Hindlimb muscle (tissue), 1 donor: Measurements from ENCODE around the gene SLC35B2. TPM values are rescaled to one million over a fixed set of nuclear protein-coding genes. Genes with fewer than 3 reads are reported as not detected.
"Not testable (repeated sequence)": the region's sequence is repeated elsewhere in the genome, so short reads cannot be mapped to it uniquely, and the experiment has no call there.

Experiments
- DNase-seq: peaks from one replicate; pipeline ENCODE4 v3.0.0-alpha.2; 2013
- polyA plus RNA-seq: library from polyadenylated mRNA; unstranded; fragments of 120-200 nt; gene quantifications from one replicate; pipeline ENCODE4 v1.2.1, GENCODE V29; 2013; ENCODE audit not compliant: insufficient read length

The SLC35B2 gene
- polyA plus RNA-seq, 1 donor = 29.5 TPM

- peak; percentile 74 for DNase-seq
Observed at GRCh38 chr6:44234101-44235025, 23.0 kb downstream of the SLC35B2 start.

DNA sequence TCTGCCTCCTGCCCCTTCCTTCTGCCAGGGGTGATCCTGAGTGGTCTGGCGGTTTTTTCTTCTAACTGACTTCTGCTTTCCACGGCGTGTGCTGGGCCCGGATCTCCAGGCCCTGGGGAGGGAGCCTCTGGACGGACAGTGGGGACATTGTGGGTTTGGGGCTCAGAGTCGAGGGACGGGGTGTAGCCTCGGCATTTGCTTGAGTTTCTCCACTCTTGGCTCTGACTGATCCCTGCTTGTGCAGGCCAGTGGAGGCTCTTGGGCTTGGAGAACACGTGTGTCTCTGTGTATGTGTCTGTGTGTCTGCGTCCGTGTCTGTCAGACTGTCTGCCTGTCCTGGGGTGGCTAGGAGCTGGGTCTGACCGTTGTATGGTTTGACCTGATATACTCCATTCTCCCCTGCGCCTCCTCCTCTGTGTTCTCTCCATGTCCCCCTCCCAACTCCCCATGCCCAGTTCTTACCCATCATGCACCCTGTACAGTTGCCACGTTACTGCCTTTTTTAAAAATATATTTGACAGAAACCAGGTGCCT is 23.7 kb downstream of the SLC35B2 start:
- DNase-seq = no peak

DNA sequence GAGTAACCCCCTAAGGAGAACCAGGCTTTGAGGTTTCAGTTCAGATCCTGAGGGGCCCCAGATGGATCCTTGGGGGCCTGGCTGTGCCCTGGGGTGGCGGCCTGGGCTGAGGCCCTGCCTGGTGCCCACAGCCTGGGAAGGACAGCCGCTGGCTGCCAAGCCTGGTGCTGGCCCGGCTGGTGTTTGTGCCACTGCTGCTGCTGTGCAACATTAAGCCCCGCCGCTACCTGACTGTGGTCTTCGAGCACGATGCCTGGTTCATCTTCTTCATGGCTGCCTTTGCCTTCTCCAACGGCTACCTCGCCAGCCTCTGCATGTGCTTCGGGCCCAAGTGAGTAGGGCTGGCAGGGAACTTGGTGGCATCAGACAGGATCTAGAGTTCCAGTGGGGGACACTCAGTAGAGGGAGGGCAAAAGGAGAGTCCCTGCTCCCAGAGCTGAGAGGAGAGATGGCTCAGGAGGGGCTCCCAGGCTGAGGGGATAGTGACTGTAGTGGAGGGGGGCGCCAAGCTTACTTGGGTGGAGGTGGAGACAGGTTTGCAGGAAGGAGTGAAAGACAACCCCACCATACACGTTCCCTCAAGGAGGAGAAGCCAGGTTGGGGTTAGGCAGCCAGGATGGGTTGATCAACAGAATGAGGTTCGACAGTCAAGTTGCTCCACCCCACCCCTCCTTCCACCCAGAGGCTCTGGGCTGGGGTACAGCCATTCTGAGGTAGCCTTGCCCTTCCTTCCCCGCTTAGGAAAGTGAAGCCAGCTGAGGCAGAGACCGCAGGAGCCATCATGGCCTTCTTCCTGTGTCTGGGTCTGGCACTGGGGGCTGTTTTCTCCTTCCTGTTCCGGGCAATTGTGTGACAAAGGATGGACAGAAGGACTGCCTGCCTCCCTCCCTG is 24.4 kb downstream of the SLC35B2 start:
- DNase-seq = no peak

DNA sequence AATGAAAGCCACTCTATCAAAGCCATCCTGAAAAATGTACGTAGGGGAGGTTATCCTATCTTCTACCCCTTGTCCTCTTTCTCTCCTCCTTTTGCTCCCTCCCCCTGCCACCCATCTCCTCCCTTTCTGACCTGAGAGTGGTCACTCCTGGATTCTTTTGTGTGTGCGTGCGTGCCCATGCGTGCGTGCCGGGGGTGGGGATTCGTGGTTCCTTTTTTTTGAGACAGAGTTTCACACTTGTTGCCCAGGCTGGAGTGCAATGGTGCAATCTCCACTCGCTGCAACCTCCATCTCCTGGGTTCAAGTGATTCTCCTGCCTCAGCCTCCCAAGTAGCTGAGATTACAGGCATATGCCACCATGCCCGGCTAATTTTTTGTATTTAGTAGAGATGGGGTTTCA is 25.9 kb downstream of the SLC35B2 start:
- DNase-seq = not testable (repeated sequence)

- no peak for DNase-seq
Observed at GRCh38 chr6:44230034-44230675, 27.2 kb downstream of the SLC35B2 start.

DNA sequence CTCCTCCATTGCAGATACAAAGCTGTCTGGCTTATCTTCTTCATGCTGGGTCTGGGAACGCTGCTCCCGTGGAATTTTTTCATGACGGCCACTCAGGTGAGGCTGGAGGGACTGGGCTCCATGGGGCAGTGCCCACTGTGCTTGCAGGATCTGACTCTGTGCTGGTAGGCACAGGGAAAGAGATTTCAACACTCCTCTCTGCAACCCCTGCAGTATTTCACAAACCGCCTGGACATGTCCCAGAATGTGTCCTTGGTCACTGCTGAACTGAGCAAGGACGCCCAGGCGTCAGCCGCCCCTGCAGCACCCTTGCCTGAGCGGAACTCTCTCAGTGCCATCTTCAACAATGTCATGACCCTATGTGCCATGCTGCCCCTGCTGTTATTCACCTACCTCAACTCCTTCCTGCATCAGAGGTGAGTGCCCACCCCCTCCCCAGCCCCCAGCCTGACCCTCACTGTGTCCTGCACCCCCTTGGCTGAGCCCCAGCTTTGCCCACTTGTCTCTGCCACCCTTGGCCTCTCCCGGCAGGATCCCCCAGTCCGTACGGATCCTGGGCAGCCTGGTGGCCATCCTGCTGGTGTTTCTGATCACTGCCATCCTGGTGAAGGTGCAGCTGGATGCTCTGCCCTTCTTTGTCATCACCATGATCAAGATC is 27.8 kb downstream of the SLC35B2 start:
- no peak for DNase-seq

GRCh38 chr6:44228836-44229235 is 28.5 kb downstream of the SLC35B2 start:
- DNase-seq = no peak

GRCh38 chr6:44228433-44228832 is 28.9 kb downstream of the SLC35B2 start:
- no peak for DNase-seq

DNA sequence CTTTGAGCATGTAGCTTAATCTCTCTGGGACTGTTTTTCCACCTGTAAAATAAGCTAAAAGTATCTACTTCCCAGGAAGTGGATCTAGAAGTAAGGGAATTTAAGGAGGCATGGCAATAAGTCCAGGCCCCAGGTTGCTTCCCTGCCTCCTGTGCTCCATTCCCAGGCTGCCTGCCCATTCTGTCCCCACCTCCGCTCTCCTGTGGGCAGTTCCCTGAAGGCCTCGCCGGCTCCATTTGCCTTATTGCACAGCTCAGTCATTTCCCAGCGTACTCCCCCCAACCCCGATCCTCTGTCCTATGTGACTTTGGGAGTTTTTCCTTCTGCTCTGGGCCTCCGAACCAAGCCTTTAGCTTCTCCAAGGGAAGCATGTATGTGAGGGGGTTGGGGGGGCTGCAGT is 29.3 kb downstream of the SLC35B2 start:
- DNase-seq = no peak

- no peak for DNase-seq
Observed at GRCh38 chr6:44227148-44227793, 30.1 kb downstream of the SLC35B2 start.

GRCh38 chr6:44226368-44227147 is 30.8 kb downstream of the SLC35B2 start:
- DNase-seq = no peak

DNA sequence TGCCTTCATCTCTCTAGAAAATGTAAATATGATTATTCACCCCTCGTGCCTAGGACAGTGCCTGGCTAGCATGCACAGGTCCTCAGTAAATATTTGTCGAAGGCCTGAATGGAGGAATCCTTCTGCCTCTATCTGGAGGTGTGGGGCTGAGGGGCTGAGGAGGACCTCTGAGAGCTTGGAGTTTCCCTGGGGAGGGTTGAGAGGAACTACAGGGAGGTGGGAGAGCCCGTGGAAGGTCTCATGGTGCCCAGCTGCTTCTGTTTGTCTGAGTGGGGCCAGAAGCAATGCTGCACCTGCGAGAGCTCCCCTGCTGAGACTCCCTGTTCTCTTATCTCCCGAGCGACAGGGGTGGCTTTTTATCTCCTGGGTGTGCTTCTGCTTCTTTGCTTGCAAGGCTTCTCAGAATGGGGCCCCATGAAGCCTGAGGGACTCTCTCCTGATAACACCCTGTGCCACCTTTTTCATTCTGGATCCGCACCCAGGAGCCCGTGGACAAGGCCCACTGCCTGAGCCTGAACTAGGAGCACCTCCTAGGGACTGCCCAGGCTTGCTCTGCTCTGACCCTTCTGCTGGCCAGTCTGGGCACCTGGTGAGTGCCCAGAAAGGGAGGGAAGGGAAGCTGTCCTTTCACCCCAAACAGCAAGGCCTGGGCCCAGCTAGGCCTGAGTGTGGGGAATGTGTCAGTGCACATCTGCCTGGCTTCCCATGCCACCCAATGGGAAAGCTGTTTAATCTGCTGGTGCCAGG is 31.6 kb downstream of the SLC35B2 start:
- DNase-seq = no peak

DNA sequence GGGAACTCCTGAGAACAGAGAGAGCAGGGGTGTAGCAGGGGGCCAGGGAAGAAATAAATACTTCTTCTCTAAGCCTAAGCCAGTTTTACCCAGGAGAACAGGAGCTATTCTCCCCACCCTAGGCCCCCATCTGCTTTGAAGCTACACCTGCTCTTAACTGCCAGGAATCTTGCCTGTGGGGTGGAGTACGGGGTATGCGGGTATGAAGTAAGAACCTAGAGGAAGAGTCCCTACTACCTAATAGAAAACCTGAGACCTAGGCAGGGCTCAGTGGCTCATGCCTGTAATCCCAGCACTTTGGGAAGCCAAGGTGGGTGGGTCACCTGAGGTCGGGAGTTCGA is 32.4 kb downstream of the SLC35B2 start:
- no peak for DNase-seq

GRCh38 chr6:44224029-44224964 is 33.0 kb downstream of the SLC35B2 start:
- no peak for DNase-seq

DNA sequence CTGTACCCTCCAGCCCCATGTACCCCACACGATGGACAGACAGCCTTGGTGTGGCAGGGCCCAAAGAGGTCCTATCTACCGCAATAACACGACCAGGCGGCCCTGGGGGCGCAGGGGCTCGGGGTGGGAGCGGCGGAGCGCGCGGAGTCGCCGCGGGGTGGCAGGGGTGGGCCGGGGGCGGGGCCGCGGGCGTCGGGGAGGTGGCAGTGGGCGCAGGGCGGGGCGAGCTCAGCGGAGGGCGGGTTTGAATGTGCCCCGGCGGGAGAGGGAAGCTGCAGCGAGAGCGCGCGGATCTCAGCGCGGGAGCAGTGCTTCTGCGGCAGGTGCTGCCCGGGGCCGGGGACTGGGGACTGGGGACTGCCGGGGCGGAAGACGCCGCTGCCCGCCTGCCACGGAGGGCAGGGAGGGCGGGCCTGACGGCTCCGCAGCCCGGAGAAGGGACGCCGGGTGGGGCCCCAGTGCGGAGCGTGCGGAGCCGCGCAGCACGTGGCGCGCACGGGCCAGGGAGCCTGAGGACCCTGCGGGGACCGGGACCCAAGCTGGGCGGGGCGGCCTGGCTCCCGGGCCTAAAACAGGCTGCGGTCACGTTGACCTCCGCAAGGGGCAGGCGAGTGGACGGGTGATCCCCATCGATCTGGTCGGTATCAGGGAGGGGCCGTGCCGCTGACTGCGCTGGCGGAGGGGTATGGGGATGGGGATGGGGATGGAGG is 33.9 kb downstream of the SLC35B2 start, which contains the start of gene SLC29A1:
Gene SLC29A1, plus strand, starts transcription at position 277 of the 710 bp plus-strand sequence. CDS start 3,719 bp downstream, outside the sequence.
- peak; percentile 72 for DNase-seq

DNA sequence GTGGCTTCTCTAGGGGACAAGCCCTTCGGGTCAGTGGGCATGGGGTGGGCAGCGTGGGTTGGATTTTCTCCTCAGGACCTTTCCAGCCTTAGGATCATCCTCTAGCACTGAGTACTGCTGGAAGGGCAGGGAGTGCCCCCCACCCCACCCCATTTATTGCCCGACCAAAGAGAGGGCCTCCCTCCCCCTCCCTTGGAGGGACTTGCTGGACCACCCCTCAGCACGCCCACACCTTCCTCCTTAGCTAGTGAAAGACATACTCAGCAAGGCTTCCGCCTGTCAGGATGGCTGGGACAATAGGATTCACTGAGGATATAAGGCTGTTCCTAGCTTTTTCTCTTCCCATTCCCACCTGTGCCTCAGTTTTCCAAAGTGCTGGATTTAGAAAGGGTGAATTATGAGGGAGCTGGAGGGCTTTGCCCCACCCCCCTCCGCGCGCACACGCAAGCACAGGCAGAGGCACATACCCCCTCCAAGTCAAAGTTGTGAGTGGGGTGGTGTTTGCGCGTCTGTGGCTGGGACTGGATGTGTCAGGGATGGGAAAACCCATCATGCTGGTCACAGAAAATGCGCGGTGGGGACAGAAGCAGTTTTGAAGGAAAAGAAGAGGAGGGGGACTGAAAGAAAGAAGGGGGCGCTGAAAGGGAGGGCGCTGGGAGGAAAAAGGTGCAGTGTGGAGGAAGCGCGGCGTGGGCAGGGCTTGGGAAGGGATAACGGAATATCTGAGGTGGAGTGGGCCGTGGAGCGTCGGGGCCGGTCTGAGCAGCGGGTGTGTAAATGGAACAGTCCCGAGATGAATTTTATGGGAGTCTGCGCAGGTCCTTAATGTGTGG is 34.6 kb downstream of the SLC35B2 start:
- no peak for DNase-seq

DNA sequence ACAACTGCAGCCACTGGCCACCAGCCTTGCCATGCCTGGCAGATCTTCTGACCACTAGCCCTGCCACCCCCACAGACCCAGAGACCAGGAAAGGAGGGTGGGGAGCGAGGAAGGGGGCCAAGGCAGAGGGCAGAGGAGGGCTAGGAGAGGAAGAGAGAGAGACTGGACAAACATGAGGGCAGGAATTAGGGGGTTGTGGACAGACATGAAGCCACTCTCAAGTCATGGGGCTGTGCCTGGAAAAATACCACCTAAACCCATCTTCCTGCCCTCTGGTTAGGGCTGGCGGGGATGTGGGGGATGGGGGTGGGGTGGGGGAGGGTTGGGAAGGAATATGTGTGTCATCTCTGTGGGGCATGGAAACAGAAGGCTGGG is 35.4 kb downstream of the SLC35B2 start:
- DNase-seq = no peak
